Forelimb muscle (tissue), 1 donor: Measurements from ENCODE around the gene TSPO. TPM values are rescaled to one million over a fixed set of nuclear protein-coding genes. Genes with fewer than 3 reads are reported as not detected.
"Not testable (repeated sequence)": the region's sequence is repeated elsewhere in the genome, so short reads cannot be mapped to it uniquely, and the experiment has no call there.

Experiments
- DNase-seq: peaks from one replicate; pipeline ENCODE4 v3.0.0-alpha.2; 2013; ENCODE audit warnings: low read depth
- polyA plus RNA-seq: library from polyadenylated mRNA; unstranded; fragments of 120-200 nt; gene quantifications from one replicate; pipeline ENCODE4 v1.2.1, GENCODE V29; 2013; ENCODE audit not compliant: insufficient read length

The TSPO gene
- polyA plus RNA-seq = 72.2 TPM

DNA sequence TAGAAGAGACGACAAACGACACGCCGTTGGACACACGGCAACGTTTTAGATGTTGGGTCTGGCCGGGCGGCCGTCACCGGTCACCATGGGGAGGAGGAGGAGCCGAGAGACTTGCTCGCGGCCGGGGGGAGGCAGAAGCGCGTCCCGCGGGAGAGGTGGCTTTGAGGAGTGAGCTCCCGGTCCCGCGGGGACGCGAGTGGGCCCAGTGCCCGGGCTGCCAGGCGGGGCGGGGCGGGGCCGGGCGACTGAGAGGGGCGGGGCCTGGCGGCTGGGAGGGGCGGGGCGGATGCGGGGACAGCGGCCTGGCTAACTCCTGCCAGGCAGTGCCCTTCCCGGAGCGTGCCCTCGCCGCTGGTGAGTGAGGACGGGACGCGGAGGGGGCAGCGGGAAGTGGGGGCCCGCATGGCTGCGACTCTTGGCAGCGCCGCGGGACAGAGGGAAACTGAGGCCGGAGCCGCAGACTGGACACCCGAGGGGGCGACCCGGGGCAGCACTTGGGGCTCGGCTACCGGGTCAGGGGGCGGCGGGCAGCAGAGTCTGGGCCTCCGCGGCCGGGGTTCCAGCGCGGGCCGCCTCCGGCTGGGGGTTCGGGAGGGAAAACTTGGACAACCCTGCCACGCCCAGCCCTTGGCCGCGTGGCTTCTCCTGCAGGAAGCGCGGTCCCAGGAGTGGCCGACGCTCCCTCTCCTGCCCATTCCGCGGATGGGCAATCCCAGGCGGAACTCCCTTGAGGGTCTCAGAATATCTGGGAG is at the start of gene TSPO:
Gene TSPO, plus strand, starts transcription at position 309 of the 752 bp plus-strand sequence. CDS start 7,680 bp downstream, outside the sequence.
- DNase-seq = no peak

DNA sequence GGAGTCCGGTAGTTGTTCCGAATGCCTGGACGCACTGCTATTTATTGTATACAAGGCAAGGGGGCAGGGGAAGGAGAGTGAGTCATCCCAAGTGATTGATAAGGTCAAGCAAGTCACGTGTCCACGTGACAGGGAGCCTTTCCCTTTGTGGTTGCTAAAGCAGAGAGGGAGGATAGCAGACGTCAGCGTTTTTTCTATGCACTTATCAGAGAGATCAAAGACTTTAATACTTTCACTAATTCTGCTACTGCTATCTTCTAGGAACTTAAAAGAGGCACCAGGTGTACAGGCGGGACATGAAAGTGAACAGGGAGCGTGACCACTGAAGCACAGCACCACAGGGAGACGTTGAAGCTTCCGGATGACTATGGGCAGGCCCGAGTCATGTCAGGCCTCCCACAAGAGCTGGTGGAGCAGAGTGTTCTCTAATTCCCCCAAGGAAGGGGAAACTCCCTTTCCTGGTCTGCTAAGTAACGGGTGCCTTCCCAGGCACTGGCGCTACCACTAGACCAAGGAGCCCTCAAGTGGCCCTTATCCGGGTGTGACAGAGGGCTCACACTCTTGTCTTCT is 47.2 kb upstream of the TSPO start:
- not testable (repeated sequence) for DNase-seq

DNA sequence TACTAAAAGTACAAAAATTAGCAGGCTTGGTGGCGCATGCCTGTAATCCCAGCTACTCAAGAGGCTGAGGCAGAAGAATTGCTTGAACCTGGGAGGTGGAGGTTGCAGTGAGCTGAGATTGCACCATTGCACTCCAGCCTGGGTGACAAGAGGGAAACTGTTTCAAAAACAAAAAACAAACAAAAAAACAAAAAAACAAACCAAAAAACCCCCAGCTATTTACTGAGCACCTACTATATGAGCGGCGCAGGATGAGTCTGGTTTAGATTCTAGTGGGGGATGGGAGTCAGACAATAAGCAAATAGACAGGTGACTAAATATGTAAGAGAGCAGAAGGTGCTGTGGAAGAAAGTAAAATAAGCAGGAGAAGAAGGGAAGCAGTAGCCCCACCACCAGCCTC is 46.4 kb upstream of the TSPO start:
- not testable (repeated sequence) for DNase-seq

DNA sequence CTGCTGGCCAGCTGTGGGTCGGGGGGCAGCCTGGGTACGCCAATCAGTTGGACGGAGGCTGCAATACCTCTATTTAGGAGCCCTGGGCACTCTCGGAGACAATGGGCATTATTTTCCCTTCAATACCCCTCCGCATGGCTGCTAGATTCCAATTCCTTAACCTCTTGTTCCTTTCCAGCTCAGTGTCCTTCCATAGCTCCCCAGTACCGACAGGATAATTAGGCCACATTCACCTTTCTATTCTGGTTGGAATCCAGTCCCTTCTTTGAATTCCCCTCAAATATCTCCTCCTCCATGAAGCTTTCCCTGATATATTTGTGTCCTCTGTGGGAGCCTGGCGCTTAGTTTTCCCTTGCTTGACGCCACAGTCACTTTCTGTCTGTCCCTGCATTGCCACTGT is 45.1 kb upstream of the TSPO start:
- no peak for DNase-seq

DNA sequence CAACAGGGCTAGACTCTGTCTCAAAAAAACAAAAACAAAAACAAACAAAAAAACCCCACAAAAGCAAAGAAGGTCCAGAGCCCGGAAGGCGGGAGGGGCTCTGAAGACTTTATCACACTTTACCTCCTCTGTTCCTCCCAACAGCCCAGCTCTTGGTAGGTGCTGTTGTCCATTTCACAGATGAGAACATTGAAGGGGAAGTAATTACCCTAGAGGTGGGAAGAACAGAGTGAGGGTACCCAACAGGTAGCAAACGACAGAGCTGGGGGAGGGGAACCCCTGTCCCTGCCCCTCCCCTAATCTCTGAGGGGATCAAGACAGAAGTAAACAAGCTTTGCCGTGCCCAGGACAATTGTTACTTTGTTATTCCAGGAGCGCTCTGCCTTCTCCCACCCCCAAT is 41.8 kb upstream of the TSPO start:
- no peak for DNase-seq

DNA sequence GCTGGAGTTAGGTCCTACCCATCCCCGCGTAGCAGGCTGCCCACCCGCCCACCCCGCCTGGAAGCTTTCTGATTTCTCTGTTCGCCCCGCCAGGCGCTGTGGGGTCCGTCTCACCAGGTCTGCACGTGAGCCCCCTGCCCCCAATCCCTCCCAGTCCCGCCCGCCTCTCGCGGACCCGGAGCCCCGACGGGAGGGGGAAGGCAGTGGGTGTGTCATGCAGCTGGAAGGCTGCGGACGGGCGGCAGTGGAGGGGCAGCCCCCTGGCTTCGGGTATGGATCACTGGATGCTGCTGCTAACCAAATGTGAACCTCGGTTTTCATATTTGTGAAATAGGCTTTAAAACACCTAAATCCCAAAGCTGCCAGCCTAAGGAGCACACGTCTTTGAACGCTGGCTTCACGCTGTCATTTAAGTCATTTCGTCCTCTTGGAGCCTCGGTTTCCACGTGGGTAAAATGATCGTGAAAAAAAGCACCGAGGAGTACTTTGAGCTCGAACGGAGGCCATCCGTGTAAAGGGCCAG is 41.4 kb upstream of the TSPO start:
- DNase-seq = no peak

DNA sequence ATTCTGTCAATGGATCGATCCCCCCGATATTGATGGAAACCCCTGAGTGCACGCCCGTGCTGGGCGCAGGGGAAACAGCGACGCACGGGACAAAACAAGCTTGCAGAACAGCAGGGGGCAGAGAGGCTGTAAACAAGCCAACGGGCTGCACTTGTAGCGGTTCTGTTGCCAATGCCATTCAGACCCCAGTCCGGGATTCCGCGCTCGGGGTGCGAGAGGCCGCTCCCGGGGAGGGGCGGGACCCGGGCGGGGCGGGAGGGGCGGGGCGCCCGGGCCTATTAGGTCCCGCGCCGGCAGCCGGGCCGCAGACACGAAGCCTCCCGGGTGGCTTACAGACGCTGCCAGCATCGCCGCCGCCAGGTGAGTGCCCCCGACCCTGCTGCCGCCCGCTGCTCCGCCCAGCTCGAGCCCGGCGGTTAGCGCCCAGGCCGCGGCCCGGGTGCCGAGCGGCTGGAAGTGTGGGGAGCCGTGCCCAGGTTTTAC is 40.9 kb upstream of the TSPO start, which contains the start of gene BIK:
Gene BIK, plus strand, starts transcription at position 307 of the 483 bp plus-strand sequence. CDS start 13,273 bp downstream, outside the sequence.
- no peak for DNase-seq

DNA sequence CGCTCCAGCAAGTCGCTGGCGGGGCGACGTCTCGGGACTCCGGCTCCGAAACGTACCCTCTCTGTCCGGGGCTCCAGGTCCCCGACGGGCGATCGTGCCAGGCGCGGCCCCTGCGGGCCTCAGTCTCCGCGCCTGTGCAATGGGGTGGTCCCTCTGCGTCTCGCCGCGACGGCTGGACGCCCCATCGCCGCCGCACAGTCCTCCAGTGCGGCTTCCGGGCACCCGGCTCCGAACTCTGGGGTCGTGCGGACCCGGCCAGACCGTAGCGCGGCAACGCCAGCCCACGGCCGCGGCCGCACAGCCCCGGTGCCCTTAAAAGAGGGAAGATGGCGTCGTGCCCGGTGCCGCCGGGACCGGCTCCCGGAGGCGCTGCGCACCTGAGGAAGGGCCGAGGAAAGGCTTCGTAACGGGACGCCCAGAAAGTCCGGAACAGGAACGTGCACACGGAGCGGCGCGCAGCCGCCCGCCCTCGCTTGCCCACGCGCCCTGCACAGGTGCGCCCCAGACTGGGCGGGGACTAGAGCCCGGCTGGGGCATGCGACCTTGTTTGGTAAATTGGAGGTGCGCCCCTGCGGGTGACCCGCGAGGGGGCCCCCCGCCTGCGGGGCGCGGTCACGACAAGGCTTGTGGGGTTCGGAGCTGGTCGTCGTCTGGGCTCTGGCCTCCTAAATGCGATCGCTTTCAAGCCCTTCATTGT is 40.3 kb upstream of the TSPO start:
- DNase-seq = no peak

DNA sequence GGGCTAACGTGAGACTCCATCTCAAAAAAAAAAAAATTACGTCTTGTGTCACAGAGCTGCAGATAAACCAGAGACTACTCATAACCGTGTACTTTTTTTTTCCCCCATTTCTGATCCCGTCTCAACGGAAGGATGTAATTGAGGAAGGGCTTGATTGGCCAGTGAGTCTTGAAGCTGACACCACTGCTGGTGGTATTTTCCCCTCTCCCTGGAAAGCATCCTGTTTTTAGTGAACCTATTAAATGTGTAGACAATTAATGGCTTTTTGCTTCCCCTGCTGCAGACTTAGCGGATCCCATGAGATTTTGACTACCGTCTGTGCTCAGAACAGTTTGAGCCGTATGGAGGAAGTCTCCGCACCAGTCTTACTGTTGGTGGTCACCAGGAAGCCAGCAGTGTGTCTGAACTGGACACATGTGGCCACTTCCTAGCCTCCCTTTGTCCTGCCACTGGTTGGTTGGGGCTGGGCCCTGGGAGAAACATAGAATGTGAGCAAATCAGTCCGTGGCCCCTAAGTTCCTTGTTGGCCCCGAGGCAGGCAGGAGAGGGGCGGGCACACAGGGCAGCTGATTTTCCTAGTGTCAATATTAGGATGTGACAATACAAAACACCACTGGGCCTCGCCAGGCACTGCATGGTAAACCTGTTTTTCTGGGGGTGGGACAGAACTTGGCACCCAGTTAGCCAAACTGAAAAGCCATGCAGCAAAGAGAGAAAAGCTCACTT is 37.7 kb upstream of the TSPO start:
- DNase-seq = no peak

DNA sequence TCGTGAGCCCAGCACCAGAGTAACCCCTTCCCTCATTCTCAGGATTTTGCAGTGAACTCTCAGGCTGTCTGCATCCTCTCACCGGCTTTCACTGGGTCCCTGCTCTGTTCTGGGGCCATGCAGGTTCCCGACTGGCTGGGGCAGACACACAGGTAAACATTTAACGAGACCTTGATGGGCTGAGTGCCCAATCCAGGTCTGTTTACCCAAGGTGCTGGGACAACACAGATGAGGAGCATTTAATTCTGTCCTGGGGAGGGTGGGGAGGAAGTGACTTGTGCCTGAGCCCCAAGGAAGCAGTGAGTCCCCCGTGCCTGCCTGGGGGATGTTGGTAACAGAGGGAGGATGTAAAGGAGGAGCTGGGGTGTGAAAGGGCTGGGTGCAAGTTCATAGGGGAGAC is 36.4 kb upstream of the TSPO start:
- DNase-seq = no peak

DNA sequence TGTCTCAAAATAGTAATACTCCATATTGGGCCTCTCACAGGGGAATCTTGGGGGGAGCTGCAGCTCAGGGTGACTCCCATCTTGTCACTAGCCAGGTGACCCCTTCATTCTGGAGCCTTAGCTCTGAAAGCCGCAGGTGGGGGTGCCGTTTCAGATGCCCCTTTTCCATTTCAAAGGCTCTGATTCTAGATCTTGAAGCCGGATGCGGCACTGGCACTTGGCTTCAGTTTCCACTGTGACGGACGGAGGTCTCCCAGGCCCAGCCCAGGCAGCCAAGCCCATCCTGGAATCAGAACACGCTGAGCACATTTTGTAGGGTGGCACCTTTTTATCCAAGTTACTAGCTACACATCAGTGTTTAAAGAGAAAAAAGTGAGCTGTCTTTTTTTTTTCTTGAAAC is 34.4 kb upstream of the TSPO start:
- no peak for DNase-seq

DNA sequence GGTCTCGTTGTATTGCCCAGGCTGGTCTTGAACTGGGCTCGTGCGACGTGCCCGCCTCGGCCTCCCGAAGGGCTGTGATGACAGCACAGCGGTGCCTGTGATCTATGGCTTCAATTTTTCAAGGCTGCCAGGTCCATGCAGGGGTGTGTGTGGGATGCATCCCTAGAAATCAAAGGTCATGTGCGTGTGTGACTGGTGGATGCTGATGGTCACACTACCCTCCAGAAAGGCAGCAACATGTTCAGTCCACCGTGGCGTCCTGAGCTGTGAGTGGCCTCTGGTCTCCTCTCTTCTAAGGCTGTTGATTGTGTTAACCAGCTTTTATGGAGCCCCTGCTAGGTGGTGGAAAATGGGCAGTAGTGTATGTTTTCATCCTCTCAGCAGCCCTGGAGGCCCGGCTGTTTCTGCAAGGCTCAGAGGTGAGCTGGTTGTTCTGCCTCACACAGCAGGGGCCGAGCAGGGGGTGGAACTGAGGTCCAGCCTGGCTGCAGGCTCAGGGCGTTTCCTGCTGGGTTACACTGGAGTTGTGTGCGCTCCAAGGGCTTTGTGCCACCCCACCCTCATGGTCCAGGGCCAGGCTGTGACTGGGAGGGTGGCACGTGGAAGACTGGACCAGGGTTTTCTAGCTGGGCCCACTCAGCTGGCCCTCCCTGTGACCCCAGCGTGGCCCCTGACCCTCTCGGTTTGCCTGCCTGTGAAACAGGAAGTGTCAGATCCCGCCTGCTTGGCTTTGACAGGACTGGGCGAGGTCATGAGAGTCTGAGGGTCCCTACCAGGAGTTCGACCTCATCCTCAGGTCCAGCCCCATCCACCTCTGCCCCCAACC is 33.1 kb upstream of the TSPO start:
- no peak for DNase-seq

DNA sequence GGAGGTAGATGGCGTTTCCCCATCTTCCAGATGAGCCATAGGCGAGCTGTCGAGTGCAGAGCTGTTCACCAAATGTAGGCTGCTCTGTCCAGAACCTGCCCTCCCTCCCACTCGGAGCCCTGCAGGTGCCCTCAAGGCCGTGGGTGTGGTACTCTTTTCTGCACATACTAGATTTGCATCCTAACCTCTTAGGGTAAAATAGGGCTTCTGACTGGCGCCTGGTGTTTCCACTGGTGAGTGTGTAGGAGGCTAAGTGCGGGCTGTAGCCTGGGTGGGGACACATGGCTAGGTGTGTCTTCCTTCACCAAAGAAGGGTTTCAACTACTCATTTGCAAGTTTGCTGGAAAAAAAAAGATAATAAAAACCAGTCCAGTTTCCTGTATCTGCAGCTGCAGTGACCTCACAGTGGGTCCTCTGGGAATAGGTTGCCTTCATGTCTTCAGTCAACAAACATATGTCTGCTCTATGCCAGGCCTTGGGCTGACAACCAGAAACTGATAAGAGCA is 32.4 kb upstream of the TSPO start:
- DNase-seq = no peak

DNA sequence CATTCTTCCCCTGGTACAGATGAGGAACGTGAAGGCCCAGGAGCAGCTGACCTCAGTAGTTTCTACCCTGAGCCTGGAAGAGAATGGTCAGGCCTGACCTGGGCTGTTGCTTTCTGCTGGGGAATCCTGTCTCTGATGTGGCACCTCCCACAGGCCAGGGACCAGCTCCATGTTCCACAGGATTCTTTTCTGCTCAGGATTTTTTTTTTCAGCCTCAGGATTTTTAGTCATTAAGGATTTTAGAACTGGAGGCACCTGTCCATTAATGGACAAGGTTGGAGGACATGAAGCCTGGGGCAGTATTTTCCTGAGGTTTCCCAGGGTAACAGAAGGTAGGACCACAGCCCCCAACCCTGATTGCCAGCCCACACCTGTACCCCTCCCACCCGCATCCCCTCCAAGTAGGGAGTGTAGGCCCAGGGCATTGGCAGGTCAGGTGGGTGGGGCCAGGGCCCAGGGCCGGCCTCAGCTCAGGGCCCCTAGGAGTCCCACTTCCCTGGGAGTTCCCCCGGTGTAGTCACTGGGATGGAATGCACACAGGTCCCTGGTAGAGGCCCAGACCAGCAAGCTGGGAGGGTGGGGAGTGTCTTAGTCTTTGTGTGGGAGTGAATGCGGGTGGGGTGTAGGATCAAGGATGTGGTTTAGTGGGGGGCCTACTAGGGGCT is 24.7 kb upstream of the TSPO start:
- no peak for DNase-seq

DNA sequence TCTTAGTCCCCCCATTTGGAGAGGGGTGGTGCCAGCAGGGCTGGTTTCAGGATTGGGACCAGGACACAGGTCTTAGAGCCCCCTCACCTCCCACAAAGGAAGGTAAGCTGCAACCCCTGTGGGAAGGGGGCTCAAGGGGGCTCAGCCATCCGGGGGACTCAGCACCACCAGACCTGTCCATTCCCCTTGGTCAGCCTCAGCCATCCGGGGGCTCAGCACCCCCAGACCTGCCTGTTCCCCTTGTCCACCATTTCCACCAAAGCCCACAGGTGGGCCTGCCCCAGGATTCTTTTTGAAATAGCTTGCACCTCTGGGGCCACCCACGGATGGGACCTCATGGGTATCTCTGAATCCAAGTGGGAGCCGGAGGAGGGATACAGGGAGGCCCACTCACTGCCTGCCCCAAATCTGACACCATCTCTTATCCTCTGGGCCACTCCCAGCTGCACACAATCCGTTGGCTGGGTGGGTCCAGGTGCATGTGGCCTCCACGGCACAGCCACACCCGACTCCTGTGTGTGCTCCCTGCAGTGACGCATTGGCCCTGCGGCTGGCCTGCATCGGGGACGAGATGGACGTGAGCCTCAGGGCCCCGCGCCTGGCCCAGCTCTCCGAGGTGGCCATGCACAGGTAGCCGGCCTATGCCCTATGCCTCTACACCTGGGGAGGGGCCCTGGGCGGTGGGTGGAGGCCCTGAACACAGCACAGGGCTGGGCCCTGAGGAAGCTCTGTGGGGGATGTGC is 24.0 kb upstream of the TSPO start:
- no peak for DNase-seq

DNA sequence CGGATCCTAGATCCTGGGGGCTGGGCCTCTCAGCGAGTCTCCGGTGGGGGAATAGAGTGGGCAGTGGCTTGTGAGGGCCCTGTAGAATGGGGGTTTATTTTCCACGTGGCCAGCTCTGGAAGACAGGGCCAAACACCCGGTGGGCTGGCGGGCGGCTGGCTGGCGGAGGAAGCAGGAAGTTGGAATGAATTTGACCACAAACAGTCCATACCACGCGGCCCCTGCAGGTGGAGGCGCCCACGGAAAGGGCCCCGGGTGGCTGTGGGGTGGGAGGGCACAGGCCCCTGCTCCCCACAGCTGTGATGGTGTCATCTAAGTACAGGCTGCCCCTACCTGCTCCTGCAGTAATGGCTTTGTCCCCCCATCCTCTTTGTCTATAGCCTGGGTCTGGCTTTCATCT is 23.2 kb upstream of the TSPO start:
- no peak for DNase-seq

DNA sequence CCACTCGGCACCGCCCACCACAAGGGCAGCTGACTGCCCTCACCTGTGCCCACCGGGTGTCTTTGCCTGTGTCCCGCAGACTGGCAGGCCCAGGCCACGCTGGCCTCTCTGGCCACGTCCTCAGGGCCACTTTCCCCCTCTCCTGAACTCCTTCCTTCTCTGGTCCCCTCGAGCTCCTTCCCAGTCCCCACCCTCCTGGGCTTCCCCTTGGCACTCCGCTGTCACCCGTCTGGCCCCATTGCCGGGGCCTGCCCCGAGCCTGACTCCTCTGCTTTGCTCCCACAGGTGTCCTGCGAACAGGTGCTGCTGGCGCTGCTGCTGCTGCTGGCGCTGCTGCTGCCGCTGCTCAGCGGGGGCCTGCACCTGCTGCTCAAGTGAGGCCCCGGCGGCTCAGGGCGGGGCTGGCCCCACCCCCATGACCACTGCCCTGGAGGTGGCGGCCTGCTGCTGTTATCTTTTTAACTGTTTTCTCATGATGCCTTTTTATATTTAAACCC is 22.4 kb upstream of the TSPO start:
- DNase-seq = no peak

DNA sequence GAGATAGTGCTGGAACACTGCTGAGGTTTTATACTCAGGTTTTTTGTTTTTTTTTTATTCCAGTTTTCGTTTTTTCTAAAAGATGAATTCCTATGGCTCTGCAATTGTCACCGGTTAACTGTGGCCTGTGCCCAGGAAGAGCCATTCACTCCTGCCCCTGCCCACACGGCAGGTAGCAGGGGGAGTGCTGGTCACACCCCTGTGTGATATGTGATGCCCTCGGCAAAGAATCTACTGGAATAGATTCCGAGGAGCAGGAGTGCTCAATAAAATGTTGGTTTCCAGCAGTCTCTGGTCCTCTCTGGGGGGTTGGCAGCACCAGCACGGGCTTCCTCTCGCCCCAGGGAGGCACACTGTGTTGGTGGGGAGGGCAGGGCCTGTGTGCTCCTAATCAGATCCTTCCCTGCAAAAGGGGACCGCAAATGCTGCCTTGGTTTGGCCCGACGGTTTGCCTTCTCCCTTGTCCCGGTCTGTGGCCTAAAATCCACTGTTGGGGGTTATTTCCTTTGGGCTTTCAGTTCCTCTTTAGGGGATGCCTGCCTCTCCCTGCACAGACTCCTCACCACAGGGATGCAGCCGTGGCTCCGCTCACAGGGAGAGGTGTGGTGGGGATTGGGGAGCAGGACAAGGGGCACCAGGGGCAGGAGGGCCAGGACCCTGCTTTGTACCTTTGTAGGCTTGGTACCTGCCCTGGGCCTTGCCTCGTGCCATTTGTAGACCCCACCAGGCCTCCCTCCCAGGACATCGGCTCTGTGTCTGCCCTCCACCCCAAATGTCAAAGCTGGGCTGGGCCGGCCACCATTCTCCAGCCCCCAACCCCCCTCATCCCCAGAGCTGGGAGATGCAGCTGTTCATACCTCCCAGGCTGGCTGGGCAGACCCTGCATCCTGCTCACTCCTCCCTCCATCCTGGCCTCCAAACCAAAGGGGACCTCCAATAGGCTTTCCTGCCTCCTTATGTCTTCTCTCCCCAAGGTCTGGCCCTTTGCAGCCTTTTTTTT is 21.6 kb upstream of the TSPO start:
- no peak for DNase-seq
